CD4-positive, alpha-beta T cell treated with Interleukin-4 for 4 hours (primary cell): ENCODE results near the gene ZFYVE16.
"Not testable (repeated sequence)": the region's sequence is repeated elsewhere in the genome, so short reads cannot be mapped to it uniquely, and the experiment has no call there.

Experiments
- DNase-seq: peaks from one replicate; pipeline ENCODE4 v3.0.0-alpha.2; 2020

ZFYVE16 gene

GRCh38 chr5:80411589-80412219, 3.8 kb downstream of the ZFYVE16 start:
- DNase-seq, result no peak

- no peak for DNase-seq
These were observed 6.2 kb downstream of the ZFYVE16 start for GRCh38 chr5:80414113-80414512.

- DNase-seq, result no peak
These were observed 10.1 kb downstream of the ZFYVE16 start for GRCh38 chr5:80417973-80418372.

GRCh38 chr5:80424365-80424764, 16.5 kb downstream of the ZFYVE16 start:
- DNase-seq, result not testable (repeated sequence)

- DNase-seq, result no peak
These were observed 27.6 kb downstream of the ZFYVE16 start for GRCh38 chr5:80435476-80435875.

GRCh38 chr5:80437326-80437725, 29.5 kb downstream of the ZFYVE16 start:
- no peak for DNase-seq

GRCh38 chr5:80438739-80439138, 30.9 kb downstream of the ZFYVE16 start:
- DNase-seq, result no peak

- DNase-seq, result no peak
These were observed 31.3 kb downstream of the ZFYVE16 start for GRCh38 chr5:80439213-80439612.

- no peak for DNase-seq
These were observed 34.9 kb downstream of the ZFYVE16 start for GRCh38 chr5:80442742-80443141.

- no peak for DNase-seq
These were observed 45.5 kb downstream of the ZFYVE16 start for GRCh38 chr5:80453366-80453765.

GRCh38 chr5:80463269-80463668, 55.4 kb downstream of the ZFYVE16 start:
- DNase-seq, result no peak

GRCh38 chr5:80466669-80467485, 59.0 kb downstream of the ZFYVE16 start:
- DNase-seq, result no peak

GRCh38 chr5:80468131-80468530, 60.3 kb downstream of the ZFYVE16 start:
- DNase-seq, result no peak

- DNase-seq, result not testable (repeated sequence)
These were observed 62.8 kb downstream of the ZFYVE16 start for GRCh38 chr5:80470631-80471030.

GRCh38 chr5:80474929-80475328, 67.1 kb downstream of the ZFYVE16 start:
- no peak for DNase-seq

- no peak for DNase-seq
These were observed 71.8 kb downstream of the ZFYVE16 start for GRCh38 chr5:80479713-80480112.

GRCh38 chr5:80480354-80480753, 72.5 kb downstream of the ZFYVE16 start:
- no peak for DNase-seq

- DNase-seq, result peak; percentile 42
These were observed 73.4 kb downstream of the ZFYVE16 start for GRCh38 chr5:80481019-80481893.

- no peak for DNase-seq
These were observed 74.7 kb downstream of the ZFYVE16 start for GRCh38 chr5:80482578-80482977.

GRCh38 chr5:80483636-80484232, 75.9 kb downstream of the ZFYVE16 start:
- no peak for DNase-seq

GRCh38 chr5:80487444-80487828, 79.6 kb downstream of the ZFYVE16 start:
- no peak for DNase-seq

GRCh38 chr5:80487829-80488721, 80.2 kb downstream of the ZFYVE16 start, which contains the start of gene FAM151B:
Gene FAM151B (plus strand): TSS chr5:80488100. CDS start chr5:80488124, 24 bp downstream.
- DNase-seq, result peak; percentile 68
